ENCODE data around the gene SEMA4D.

SEMA4D gene

DNA sequence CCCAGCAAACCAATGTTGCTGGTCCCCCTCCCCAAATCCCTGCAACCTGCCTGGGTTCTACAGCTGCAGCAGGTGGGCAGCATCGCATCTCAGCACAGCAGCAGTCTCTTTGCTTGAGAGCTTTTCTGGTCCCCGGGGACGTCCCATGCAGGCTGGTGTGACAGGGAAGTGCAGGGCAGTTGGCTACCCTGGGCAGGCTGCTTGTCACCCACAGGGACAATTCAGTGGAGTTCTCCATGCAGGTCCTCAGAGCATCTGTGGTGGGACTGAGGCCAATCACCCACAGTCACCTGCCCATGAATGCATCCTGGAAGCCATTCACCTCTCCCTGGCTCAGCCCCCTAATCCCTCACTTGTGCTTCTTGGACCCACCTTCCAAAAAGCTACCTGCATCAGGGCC lies 43.9 kb upstream of the SEMA4D start:
- DNase-seq (ENCODE audit: low read depth): no peak
- TF ChIP-seq, protein P1, sequence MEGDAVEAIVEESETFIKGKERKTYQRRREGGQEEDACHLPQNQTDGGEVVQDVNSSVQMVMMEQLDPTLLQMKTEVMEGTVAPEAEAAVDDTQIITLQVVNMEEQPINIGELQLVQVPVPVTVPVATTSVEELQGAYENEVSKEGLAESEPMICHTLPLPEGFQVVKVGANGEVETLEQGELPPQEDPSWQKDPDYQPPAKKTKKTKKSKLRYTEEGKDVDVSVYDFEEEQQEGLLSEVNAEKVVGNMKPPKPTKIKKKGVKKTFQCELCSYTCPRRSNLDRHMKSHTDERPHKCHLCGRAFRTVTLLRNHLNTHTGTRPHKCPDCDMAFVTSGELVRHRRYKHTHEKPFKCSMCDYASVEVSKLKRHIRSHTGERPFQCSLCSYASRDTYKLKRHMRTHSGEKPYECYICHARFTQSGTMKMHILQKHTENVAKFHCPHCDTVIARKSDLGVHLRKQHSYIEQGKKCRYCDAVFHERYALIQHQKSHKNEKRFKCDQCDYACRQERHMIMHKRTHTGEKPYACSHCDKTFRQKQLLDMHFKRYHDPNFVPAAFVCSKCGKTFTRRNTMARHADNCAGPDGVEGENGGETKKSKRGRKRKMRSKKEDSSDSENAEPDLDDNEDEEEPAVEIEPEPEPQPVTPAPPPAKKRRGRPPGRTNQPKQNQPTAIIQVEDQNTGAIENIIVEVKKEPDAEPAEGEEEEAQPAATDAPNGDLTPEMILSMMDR (conservative IDR thresholded peaks at IDR 0.05; ENCODE audit: control insufficient read depth, insufficient read depth, low read depth, low read length): no peak
- no peak overlapping the region for H3K4me3 ChIP-seq (ENCODE audit: control insufficient read depth, low read depth, low read length)

DNA sequence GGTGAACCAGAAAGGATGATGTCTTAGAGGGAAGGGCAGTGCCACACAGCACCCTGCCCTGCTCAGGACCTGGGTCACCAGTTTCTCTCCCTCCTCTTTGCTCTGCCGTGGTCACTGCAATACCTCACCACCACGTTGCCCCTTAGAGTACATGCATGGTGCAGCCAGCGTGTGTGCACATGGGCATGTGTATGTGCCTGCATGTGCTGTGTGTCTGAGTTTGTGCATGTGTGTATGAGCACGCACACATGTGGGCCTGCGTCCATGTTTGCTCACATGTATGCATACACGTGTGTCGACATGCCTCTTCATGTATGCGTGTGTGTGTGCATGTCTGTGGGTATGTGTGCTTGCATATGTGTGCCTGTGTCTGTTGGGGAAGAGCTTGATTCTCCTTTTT lies 41.5 kb upstream of the SEMA4D start:
- TF ChIP-seq, protein P1 (conservative IDR thresholded peaks at IDR 0.05; ENCODE audit: control insufficient read depth, insufficient read depth, low read depth, low read length): no peak
- no peak for DNase-seq (ENCODE audit: low read depth)
- no peak overlapping the region for H3K4me3 ChIP-seq (ENCODE audit: control insufficient read depth, low read depth, low read length)

DNA sequence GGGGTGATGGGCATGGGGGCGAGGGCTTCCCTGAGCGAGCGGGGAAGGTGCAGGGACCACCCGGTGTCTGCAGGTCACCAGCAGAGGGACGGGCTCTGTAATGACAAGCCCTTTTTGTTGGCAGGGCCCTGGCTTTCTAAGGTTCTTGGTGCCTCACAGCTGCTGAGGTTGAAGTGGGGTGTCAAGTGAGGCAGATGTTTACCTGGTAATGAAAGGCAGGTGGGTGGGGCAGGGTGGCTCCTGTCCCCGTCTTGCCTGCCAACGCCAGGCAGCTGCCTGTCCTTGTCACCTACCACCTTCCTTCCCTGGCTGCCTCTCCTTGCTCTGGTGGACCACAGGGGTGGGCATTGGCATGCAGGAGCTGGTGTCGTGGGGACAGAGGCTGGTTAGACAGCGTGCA lies 41.0 kb upstream of the SEMA4D start:
- no peak for DNase-seq (ENCODE audit: low read depth)
- TF ChIP-seq, protein P1 (conservative IDR thresholded peaks at IDR 0.05; ENCODE audit: control insufficient read depth, insufficient read depth, low read depth, low read length): no peak
- no peak overlapping the region for H3K4me3 ChIP-seq (ENCODE audit: control insufficient read depth, low read depth, low read length)

DNA sequence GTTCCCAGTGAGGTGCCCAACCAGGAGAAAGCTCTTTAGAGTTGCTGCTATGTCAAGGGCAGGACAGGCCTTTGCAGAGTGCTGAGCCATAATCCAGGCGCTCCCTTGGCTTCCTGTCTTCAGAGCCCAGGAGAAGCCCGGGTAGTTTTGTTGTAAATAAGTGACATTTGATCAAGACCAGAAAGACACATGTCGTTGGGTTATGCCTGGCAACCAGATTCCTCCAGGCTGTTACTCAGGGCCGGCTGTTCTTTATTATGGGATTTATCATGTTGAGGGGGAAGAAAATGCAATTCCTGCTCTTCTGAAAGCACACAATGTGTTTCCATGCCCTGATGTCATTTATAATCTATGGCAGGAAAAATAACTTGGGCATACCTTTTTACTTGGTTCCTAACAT lies 39.3 kb upstream of the SEMA4D start:
- DNase-seq (ENCODE audit: low read depth): no peak
- H3K4me3 ChIP-seq (ENCODE audit: control insufficient read depth, low read depth, low read length): no peak overlapping the region
- TF ChIP-seq, protein P1 (conservative IDR thresholded peaks at IDR 0.05; ENCODE audit: control insufficient read depth, insufficient read depth, low read depth, low read length): no peak

DNA sequence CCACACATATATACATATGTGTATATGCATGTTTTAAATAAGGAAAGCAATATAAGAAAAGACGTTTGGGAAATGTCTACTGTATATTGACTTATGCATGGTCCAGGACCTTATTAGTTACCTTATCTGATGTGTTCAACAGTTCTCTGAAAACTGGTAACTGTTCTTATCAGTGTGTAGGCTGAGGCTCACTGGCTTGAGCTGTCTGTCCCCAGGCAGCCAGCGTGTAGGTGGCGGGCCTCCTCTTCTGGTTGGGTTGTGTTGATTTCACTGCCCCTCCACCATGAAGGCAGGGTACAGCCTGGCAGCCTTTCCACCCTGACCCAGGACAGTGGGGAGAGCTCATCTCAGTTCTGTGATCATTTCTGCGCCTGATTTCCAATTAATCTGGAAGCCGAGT lies 38.7 kb upstream of the SEMA4D start:
- no peak overlapping the region for H3K4me3 ChIP-seq (ENCODE audit: control insufficient read depth, low read depth, low read length)
- DNase-seq (ENCODE audit: low read depth): no peak

DNA sequence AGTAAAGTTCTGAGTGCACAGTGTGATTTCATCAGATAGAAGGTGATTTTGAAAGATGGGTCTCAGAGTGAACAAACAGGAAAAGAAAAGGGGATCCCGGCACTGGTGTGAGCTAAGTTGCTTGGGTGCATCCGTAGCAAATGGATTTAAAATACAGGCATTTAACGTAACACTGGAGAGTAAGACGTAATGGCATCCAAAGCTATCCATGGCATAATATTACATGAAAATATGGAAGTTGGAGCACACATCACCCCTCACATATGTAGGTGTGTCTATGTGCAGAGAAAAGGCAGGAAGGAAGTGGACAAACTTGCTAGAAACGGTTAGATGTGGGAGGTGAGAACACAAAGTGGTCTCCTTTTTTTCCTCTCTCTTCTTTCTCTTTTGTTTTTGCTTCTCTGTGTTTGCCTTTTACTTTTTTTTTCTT lies 38.2 kb upstream of the SEMA4D start:
- DNase-seq (ENCODE audit: low read depth): no peak
- H3K4me3 ChIP-seq (ENCODE audit: control insufficient read depth, low read depth, low read length): no peak overlapping the region
- TF ChIP-seq, protein P1 (conservative IDR thresholded peaks at IDR 0.05; ENCODE audit: control insufficient read depth, insufficient read depth, low read depth, low read length): no peak

More for the DNA sequence above, 38.7 kb upstream of the SEMA4D start:
- TF ChIP-seq, protein P1 (conservative IDR thresholded peaks at IDR 0.05; ENCODE audit: control insufficient read depth, insufficient read depth, low read depth, low read length): no peak

DNA sequence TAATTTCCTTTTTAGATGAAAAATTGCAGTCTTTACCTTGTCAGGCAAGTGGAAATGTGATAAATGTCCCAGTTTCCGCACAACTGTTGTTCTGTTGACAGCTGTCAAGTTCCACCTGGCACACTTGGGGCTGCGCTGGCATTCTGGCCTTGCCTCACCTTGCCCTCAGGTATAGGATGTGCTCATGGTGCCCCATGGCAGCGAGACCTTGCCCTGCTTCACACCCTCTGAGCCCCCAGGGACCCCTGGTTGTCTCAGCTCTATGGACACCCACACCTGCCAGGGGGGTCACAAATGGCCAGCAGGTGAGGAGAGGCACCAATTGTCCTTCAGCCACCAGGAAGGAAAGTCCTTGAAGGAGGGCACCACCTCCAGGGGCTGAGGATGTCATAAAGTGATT lies 37.5 kb upstream of the SEMA4D start:
- no peak for DNase-seq (ENCODE audit: low read depth)
- TF ChIP-seq, protein P1 (conservative IDR thresholded peaks at IDR 0.05; ENCODE audit: control insufficient read depth, insufficient read depth, low read depth, low read length): no peak
- no peak overlapping the region for H3K4me3 ChIP-seq (ENCODE audit: control insufficient read depth, low read depth, low read length)

All from fibroblast of mammary gland (primary cell).